Activated B cell treated with CpG ODN at 0.5 μM for 24 hours (primary cell): ENCODE measurements around the gene SLC16A5. TPM values are rescaled to one million over a fixed set of nuclear protein-coding genes. Genes with fewer than 3 reads are reported as not detected.

Source experiments
- ATAC-seq: fragments of 200-7000 bp; cut with Tn5 transposase; one replicate; pipeline ENCODE4 v1.10.0; 2021; ENCODE audit warnings: low read depth, mild to moderate bottlenecking, moderate library complexity
- CTCF ChIA-PET: fragments of 350-600 bp; sonication (Branson Sonifier 250); formaldehyde crosslinking; loops from one replicate; lab custom pipeline; 2021; ENCODE audit warnings: antibody characterized with exemption; lab: Charles Lee
- POLR2A ChIA-PET: fragments of 350-600 bp; sonication (Branson Sonifier 250); formaldehyde crosslinking; loops from one replicate; lab custom pipeline; 2021; ENCODE audit warnings: antibody characterized with exemption; lab: Charles Lee
- DNase-seq: peaks from one replicate; pipeline ENCODE4 v3.0.0; 2022
- H3K27ac Mint-ChIP-seq: one replicate; pipeline ENCODE4 v1.8.0; 2020; ENCODE audit warnings: mixed read lengths
- H3K27me3 Mint-ChIP-seq: one replicate; pipeline ENCODE4 v1.8.0; 2021; ENCODE audit warnings: mixed read lengths
- H3K36me3 Mint-ChIP-seq: one replicate; pipeline ENCODE4 v1.8.0; 2021; ENCODE audit warnings: low read depth, mixed read lengths
- H3K4me1 Mint-ChIP-seq: one replicate; pipeline ENCODE4 v1.8.0; 2021; ENCODE audit warnings: mixed read lengths
- H3K4me3 Mint-ChIP-seq: one replicate; pipeline ENCODE4 v1.8.0; 2020; ENCODE audit warnings: mild to moderate bottlenecking, mixed read lengths
- H3K9me3 Mint-ChIP-seq: one replicate; pipeline ENCODE4 v1.8.0; 2020; ENCODE audit warnings: mixed read lengths
- CTCF ChIP-seq: fragments of 200-600 bp; IDR thresholded peaks from one replicate; pipeline ENCODE4 v1.8.0; 2022; ENCODE audit warnings: antibody characterized with exemption, mild to moderate bottlenecking
- intact Hi-C: fragments of 100-400 bp; cut with micrococcal nuclease; formaldehyde crosslinking; loops from one replicate; pipeline ENCODE4 v1.15.1; 2024
- total RNA-seq: library from RNA; stranded (reverse); gene quantifications from 2 replicates; pipeline ENCODE4 v1.2.3, GENCODE V29; 2022

The SLC16A5 gene
- total RNA-seq, 1 donor from 2014 or later, result 5.7 TPM

- ChIA-PET POLR2A (interaction anchor here (0.5 to 3.9 kb wide), 11 partner anchors 11 to 173 kb away, joined by 3 to 31 read pairs (median 3); partner anchors contain the start of genes ARMC7, FDXR, MRPL58 and NUP85), CTCF (interaction anchor here (1.1 to 1.7 kb wide), 6 partner anchors 14 to 155 kb away, joined by 3 to 7 read pairs (median 4); partner anchors contain the start of genes MRPL58 and NT5C)
- Mint-ChIP-seq H3K36me3 (peaks cover 29% of the 10 kb centered on the region), H3K4me1 (peaks cover 37% of the 10 kb centered on the region), H3K4me3 (peak within 1 kb of the TSS; percentile 97), H3K27me3 (no peaks in the 10 kb centered on the region), H3K9me3 (no peaks in the 10 kb centered on the region), H3K27ac (peak within 1 kb of the TSS; percentile 86)
- intact Hi-C loops, result loop anchor here (1.0 to 2.0 kb wide), 10 partner anchors 12 to 214 kb away; partner anchors contain the start of genes ARMC7, CDR2L, FDXR and GGA3
- ATAC-seq, result peak; percentile 95
- no peak for TF ChIP-seq CTCF
- peak; percentile 91 for DNase-seq
These were observed 41.1 kb upstream of the SLC16A5 start, which contains the start of the genes ATP5PD and KCTD2 for GRCh38 chr17:75046407-75047289. Gene ATP5PD (minus strand): TSS chr17:75046969. CDS start chr17:75042650, 4,319 bp downstream. Gene KCTD2 (plus strand): TSS chr17:75047225. CDS start chr17:75047251, 26 bp downstream.

- Mint-ChIP-seq H3K4me1 (peaks cover 37% of the 10 kb centered on the region), H3K4me3 (peak overlapping the region; percentile 88), H3K36me3 (peaks cover 29% of the 10 kb centered on the region), H3K27ac (peak overlapping the region; percentile 78), H3K27me3 (no peaks in the 10 kb centered on the region), H3K9me3 (no peaks in the 10 kb centered on the region)
- no peak for TF ChIP-seq CTCF
- ATAC-seq, result peak; percentile 1
- ChIA-PET POLR2A (interaction anchor here (0.6 to 3.9 kb wide), 6 partner anchors 10 to 174 kb away, joined by 3 to 31 read pairs (median 8); partner anchors contain the start of genes ARMC7, FDXR and MRPL58), CTCF (interaction anchor here (1.1 to 1.7 kb wide), 5 partner anchors 13 to 154 kb away, joined by 3 to 7 read pairs (median 3); partner anchors contain the start of genes MRPL58 and NT5C)
- no peak for DNase-seq
- intact Hi-C loops, result loop anchor here (1.0 to 2.0 kb wide), 9 partner anchors 13 to 213 kb away; partner anchors contain the start of genes CDR2L, FDXR, GGA3 and MRPL58
These were observed 40.2 kb upstream of the SLC16A5 start for GRCh38 chr17:75047398-75048098.

DNA sequence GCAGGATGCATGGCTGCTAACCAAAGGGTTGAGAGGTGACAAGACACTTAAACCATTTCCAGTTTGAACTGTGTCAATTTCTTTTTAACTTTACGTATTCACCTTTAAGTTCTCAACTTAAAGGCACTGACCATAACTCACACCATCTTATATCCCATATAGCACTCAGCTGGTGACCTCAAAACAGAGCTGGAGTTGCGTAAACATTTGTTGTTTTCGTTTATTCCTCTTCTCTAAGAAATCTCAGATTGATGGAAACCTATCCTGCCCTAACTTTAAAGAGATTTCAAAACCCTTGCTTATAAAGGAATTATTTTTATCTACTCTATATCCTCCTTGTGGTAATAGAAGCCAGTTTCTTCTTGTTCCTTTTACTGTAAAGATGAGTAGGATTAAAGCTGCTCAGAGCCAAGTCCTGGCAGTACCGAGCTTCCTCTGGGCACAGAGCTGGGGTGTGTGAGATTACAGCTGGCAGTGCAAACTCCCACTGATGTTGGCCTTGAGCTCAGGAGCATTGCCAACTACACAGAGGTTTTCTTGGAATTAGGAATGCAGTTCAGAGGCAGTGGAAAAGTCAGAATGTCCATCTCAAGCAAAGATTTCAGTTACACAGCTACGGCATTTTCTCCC is 39.4 kb upstream of the SLC16A5 start:
- no peak for TF ChIP-seq CTCF
- POLR2A ChIA-PET, result interaction anchor here (1.2 to 3.9 kb wide), 5 partner anchors 13 to 175 kb away, joined by 4 to 31 read pairs (median 4); partner anchors contain the start of genes FDXR, MRPL58 and NUP85
- H3K9me3 Mint-ChIP-seq, result no peaks in the 10 kb centered on the region
- H3K4me1 Mint-ChIP-seq, result peaks cover 37% of the 10 kb centered on the region
- DNase-seq (no peak), ATAC-seq (no peak)
- H3K36me3 Mint-ChIP-seq, result peaks cover 36% of the 10 kb centered on the region
- peak overlapping the region; percentile 88 for H3K4me3 Mint-ChIP-seq
- H3K27ac Mint-ChIP-seq, result peak overlapping the region; percentile 78
- intact Hi-C loops, result no loop called here
- no peaks in the 10 kb centered on the region for H3K27me3 Mint-ChIP-seq
- CTCF ChIA-PET, result interaction anchor here (0.5 to 3.0 kb wide), 3 partner anchors 11 to 592 kb away, joined by 3 to 12 read pairs (median 4); no protein-coding TSS in a partner anchor

- Mint-ChIP-seq H3K9me3 (no peaks in the 10 kb centered on the region), H3K4me3 (no peak overlapping the region), H3K27me3 (no peaks in the 10 kb centered on the region), H3K36me3 (peaks cover 42% of the 10 kb centered on the region), H3K4me1 (peaks cover 33% of the 10 kb centered on the region), H3K27ac (no peak overlapping the region)
- intact Hi-C loops, result no loop called here
- DNase-seq (no peak), ATAC-seq (no peak)
- ChIA-PET POLR2A (interaction anchor here (1.2 to 3.9 kb wide), 4 partner anchors 14 to 156 kb away, joined by 4 to 31 read pairs (median 12); partner anchors contain the start of genes MRPL58 and NUP85), CTCF (interaction anchor here (0.6 to 3.0 kb wide), 2 partner anchors 65 to 87 kb away, joined by 3 to 12 read pairs; no protein-coding TSS in a partner anchor)
- TF ChIP-seq CTCF, result no peak
These were observed 38.7 kb upstream of the SLC16A5 start for GRCh38 chr17:75049057-75049456.
